Osteoblast (primary cell): ENCODE data around the gene TMEM179. TPM values are rescaled to one million over a fixed set of nuclear protein-coding genes. Genes with fewer than 3 reads are reported as not detected.

Experiments used
- DNase-seq: peaks from one replicate; pipeline ENCODE4 v3.0.0; 2011; ENCODE audit warnings: low spot score, mixed read lengths; ENCODE audit not compliant: insufficient read length; ENCODE audit errors: missing footprints
- H2AFZ ChIP-seq: 2 replicates; pipeline ENCODE4 v1.6.0; 2011; ENCODE audit warnings: mild to moderate bottlenecking, low read length
- H3K27ac ChIP-seq: 2 replicates; pipeline ENCODE4 v1.5.1; 2011; ENCODE audit warnings: mild to moderate bottlenecking, low read depth, low read length, moderate library complexity
- H3K27me3 ChIP-seq: 2 replicates; pipeline ENCODE4 v1.6.0; 2012; ENCODE audit warnings: mild to moderate bottlenecking, control low read depth, inconsistent platforms, low read length, moderate library complexity; ENCODE audit not compliant: insufficient read depth
- H3K36me3 ChIP-seq: 2 replicates; pipeline ENCODE4 v1.5.1; 2011; ENCODE audit warnings: mild to moderate bottlenecking, low read length, control low read depth, moderate library complexity; ENCODE audit not compliant: insufficient read depth
- H3K4me1 ChIP-seq: 2 replicates; pipeline ENCODE4 v1.5.1; 2011; ENCODE audit warnings: mild to moderate bottlenecking, low read length, control low read depth, moderate library complexity; ENCODE audit not compliant: insufficient read depth
- H3K4me2 ChIP-seq: 2 replicates; pipeline ENCODE4 v1.6.0; 2011; ENCODE audit warnings: mild to moderate bottlenecking, low read length; ENCODE audit not compliant: insufficient read depth
- H3K4me3 ChIP-seq: fragments of 200-600 bp; sonication (generic); 3 replicates; pipeline ENCODE4 v1.5.1; 2012; ENCODE audit warnings: mild to moderate bottlenecking, low read length, inconsistent platforms; ENCODE audit not compliant: insufficient read depth
- H3K79me2 ChIP-seq: 2 replicates; pipeline ENCODE4 v1.6.0; 2012; ENCODE audit warnings: mild to moderate bottlenecking, low read length, control low read depth, inconsistent platforms; ENCODE audit not compliant: insufficient read depth
- H3K9me3 ChIP-seq: 2 replicates; pipeline ENCODE4 v1.5.1; 2011; ENCODE audit warnings: low read depth, low read length, control low read depth
- H4K20me1 ChIP-seq: 2 replicates; pipeline ENCODE4 v1.6.0; 2012; ENCODE audit warnings: mild to moderate bottlenecking, low read length, control low read depth; ENCODE audit not compliant: insufficient read depth
- CTCF ChIP-seq: IDR thresholded peaks from 2 replicates; pipeline ENCODE4 v1.5.1; 2011; ENCODE audit warnings: mild to moderate bottlenecking, low read depth, low read length, moderate library complexity; ENCODE audit errors: extremely low read depth
- total RNA-seq: library from RNA; depleted of rRNA; stranded (reverse); fragments of >200 nt; gene quantifications from 2 replicates; pipeline ENCODE4 v1.2.3, GENCODE V29; 2012

The TMEM179 gene
- total RNA-seq, 1 donor: not detected

DNA sequence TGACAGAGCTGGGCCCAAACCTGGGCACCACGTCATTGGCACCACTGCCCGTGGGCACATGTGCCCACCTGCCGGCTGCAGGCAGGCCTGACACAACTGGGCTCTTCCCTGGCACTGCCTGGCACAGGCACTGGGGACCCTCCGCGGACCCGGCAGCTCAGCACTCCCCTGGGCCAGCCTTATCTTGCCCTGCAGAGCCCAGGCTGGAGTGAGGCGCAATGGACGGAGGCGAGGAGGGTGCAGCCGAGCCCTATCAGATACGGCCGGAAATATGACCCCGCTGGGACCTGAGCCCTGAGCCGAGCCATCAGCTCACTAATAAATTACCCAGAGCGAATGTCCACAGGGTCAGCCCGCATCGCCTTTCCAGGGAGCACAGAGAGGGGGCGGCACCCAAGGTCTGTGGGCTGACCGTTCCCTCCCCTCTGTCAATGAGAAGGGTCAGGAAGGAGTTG, 26.7 kb downstream of the TMEM179 start:
- H3K4me1 ChIP-seq: no peaks in the 10 kb centered on the region
- H3K27ac ChIP-seq: no peak overlapping the region
- H3K36me3 ChIP-seq: no peaks in the 10 kb centered on the region
- no peak overlapping the region for H3K4me2 ChIP-seq
- no peaks in the 10 kb centered on the region for H3K79me2 ChIP-seq
- peaks cover 15% of the 10 kb centered on the region for H3K27me3 ChIP-seq
- TF ChIP-seq CTCF: no peak
- H3K4me3 ChIP-seq: no peak overlapping the region
- no peaks in the 10 kb centered on the region for H3K9me3 ChIP-seq
- no peak overlapping the region for H2AFZ ChIP-seq
- DNase-seq: no peak
- H4K20me1 ChIP-seq: no peaks in the 10 kb centered on the region

DNA sequence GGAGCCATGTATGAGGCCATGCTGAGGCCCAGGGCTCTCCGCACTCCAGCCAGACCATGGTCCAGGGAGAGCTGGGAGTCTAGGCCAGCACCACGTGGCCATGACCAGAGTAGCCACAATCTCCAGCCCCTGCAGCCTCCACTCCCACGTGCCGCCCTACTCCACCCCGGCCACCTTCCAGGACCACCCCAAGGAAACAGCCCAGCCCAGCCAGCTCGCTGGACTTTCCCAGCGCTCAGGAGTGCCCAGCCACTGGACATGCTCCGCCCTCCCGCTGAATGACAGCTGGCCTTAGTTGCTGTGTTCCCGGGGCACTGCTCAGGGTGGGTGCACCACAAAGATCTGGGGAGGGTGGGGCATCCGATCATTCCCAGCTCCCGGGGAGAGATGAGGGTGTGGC, 27.1 kb downstream of the TMEM179 start:
- Histone ChIP-seq H3K27me3 (peaks cover 15% of the 10 kb centered on the region), H3K9me3 (no peaks in the 10 kb centered on the region), H3K4me1 (no peaks in the 10 kb centered on the region), H3K27ac (no peak overlapping the region), H3K4me3 (no peak overlapping the region), H3K79me2 (no peaks in the 10 kb centered on the region), H3K36me3 (no peaks in the 10 kb centered on the region), H2AFZ (no peak overlapping the region), H3K4me2 (no peak overlapping the region), H4K20me1 (no peaks in the 10 kb centered on the region)
- TF ChIP-seq CTCF: no peak
- no peak for DNase-seq

DNA sequence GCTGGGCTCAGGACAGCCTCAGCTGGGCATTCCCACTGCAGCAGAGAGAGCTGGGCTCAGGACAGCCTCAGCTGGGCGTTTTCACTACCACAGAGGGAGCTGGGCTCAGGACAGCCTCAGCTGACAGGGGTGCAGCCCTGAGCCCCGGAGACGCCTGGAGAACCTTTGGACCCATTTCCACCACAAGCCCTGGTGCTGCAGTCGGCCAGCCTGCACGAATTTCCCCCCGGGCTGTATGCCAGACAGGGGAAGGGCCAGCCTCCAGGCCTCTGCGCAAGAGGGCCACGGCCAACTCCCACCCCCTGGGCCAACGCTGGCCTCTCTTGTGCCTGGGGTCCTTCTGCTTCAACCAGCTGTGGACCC, 27.6 kb downstream of the TMEM179 start:
- H3K9me3 ChIP-seq: no peaks in the 10 kb centered on the region
- no peak for TF ChIP-seq CTCF
- no peak overlapping the region for H2AFZ ChIP-seq
- H3K27ac ChIP-seq: no peak overlapping the region
- H3K4me3 ChIP-seq: no peak overlapping the region
- no peaks in the 10 kb centered on the region for H4K20me1 ChIP-seq
- no peaks in the 10 kb centered on the region for H3K4me1 ChIP-seq
- no peaks in the 10 kb centered on the region for H3K36me3 ChIP-seq
- H3K79me2 ChIP-seq: no peaks in the 10 kb centered on the region
- H3K27me3 ChIP-seq: peaks cover 15% of the 10 kb centered on the region
- DNase-seq: no peak
- no peak overlapping the region for H3K4me2 ChIP-seq

DNA sequence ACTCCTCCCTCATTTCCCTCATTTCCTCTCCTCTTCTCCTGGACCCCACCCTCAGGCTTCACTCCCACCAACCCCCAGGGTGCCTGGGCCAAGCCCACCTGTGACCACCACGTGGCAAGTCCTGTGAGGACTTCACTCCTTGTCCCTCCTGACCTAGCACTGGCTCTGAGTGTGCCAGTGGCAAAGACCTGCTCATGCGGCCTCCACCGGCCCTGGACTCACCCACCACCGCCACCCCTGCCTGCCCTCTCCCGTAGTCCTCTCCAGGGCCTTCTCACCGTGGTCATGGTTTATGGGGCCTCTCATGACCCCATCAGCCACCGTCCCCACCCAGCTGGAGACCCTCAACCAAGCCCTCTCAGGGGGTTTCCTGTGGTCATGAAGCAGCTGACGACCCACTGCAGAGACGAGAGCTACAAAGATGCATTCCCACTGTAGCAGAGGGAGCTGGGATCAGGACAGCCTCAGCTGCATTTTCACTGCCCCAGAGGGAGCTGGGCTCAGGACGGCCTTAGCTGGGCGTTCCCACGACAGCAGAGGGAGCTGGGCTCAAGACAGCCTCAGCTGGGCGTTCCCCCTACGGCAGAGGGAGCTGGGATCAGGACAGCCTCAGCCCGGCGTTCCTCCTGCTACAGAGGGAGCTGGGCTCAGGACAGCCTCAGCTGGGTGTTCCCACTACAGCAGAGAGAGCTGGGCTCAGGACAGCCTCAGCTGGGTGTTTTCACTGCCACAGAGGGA, 28.2 kb downstream of the TMEM179 start:
- Histone ChIP-seq H3K4me1 (no peaks in the 10 kb centered on the region), H3K27me3 (peaks cover 14% of the 10 kb centered on the region), H3K79me2 (no peaks in the 10 kb centered on the region), H3K9me3 (no peaks in the 10 kb centered on the region), H3K4me2 (no peak overlapping the region), H3K36me3 (no peaks in the 10 kb centered on the region), H3K27ac (no peak overlapping the region), H2AFZ (no peak overlapping the region), H4K20me1 (no peaks in the 10 kb centered on the region), H3K4me3 (no peak overlapping the region)
- peak; percentile 95 for DNase-seq
- no peak for TF ChIP-seq CTCF
